GM21528 (cell line): ENCODE data around the gene PON3.

Experiments
- ATAC-seq: cut with Tn5 transposase; IDR thresholded peaks from one replicate; pipeline ENCODE4 v1.9.1; 2021; ENCODE audit warnings: mild to moderate bottlenecking, moderate library complexity; ENCODE audit not compliant: unreplicated experiment, low FRiP score

The PON3 gene

GRCh38 chr7:95365151-95365550 lies 31.0 kb downstream of the PON3 start:
- ATAC-seq = no peak

- ATAC-seq = no peak
Observed at GRCh38 chr7:95357623-95358022, 38.6 kb downstream of the PON3 start.

DNA sequence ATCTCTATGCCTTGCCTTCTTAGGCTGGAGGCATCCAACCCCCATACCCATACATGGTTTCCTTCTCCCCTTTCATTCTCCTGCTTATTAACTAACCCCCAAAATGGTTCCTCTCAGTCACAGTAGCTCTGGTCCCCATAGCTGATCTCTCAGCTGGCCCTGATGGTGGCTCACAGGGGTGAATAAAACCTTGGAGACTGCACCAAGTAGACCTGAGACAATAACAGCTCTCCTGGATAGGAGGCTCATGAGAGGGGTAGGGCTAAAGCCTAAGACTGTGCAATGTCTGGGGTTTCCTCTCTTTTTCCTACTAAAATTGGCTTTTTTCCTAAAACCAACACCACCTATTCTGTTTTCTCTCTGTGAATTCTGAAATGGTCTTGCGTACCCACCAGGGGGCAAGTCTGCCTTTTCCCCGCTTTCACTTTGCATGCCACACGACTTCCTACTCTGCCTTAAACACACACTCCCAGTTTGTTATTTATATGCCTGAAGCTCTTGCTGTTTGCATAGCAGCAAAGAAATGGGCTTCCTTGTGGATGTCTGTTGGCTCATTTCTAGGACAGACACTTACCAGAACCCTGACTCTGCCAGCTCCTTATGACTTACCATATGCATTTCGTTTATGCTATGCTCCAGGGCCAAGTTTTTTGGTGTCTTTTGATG lies 53.4 kb downstream of the PON3 start:
- no peak for ATAC-seq

- ATAC-seq = no peak
Observed at GRCh38 chr7:95342029-95342428, 54.1 kb downstream of the PON3 start.

- ATAC-seq = no peak
Observed at GRCh38 chr7:95340491-95340890, 55.7 kb downstream of the PON3 start.

DNA sequence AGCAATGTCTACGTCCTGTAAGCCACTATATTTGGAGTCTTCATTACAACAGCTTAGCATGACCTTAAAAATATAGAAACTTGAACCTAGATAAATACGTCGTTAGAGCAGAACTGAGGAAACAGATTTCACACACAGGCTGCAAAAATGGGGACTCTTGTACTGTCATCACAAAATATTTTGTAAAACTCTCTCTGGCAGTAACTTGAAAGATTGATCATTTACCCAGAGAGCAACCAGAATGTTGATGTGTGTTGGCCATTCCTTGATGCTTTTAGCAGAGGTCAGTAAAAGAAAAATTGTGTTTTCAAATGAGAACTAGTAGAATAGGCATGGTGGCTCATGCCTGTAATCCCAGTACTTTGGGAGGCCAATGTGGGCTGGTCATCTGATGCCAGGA lies 57.3 kb downstream of the PON3 start:
- ATAC-seq = no peak

DNA sequence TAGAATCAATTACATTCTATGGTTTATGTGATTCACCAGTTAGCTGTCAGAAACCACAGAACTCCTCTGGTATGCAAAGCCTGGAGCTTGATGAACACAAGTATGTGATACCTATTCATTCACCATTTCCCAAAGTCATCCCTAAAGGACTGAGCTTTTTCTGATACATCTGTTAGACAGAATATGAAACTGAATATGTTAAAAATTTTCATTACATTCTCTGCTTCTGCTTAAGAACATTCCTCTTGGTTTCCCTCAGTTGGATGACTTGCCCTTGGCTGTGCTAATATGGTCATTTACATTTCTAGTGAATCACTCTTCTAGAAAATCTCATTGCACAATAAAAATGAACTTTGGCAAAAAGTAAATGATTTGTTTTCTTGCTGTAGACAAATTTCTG lies 61.1 kb downstream of the PON3 start:
- no peak for ATAC-seq

DNA sequence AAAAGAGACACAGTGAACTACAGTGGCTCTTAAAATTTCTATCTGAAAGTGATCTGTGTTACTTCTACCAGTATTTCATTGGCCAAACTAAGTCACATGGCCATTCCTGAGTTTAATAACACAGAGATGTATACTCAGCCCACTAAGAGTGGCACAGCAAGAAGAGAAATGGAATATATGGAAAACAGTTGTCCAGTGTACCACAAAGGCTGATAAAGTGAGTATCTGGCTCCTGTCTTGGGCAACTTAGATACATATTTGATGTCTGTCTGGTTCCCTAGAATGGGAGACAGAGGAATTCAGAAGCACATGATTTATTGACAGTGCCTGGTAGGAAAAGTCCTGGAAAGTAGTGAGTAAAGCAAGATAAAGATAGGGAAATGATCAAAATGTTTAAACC lies 61.7 kb downstream of the PON3 start:
- ATAC-seq = no peak

DNA sequence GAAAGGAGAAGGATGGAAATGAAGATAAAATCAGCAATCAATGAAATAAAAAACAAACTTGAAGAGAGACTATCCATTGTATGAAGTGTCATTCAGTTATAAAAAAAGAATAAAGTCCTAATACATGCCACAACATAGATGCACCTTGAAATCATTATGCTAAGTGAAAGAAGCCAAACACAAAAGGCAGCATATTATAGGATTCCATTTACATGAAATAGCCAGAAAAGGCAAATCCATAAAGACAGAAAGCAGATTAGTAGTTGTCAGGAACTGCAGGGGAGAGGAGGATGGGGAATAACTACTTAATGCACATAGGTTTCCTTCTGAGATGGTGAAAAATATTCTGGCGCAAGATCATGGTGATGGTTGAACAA lies 65.2 kb downstream of the PON3 start:
- ATAC-seq = peak; percentile 26

- peak; percentile 95 for ATAC-seq
Observed at GRCh38 chr7:95330204-95330960, 65.8 kb downstream of the PON3 start.

DNA sequence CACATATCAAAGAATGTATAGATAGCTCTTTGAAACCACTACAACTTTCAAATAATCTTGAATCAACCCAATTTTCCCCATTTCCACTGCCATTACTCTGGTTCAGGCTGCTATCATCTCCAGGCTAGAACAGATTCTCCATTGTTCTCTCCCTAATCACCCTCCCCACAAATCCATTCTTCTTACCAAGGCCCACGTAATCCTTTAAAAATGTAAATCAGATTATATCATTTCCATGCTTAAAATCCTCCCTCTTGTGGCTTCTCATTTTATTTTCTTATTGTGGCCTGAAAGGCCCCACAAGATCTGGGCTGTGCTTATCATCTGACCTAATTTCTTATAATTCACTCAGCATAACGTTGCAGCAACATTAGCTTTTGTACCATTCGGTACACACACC lies 68.8 kb downstream of the PON3 start:
- no peak for ATAC-seq

DNA sequence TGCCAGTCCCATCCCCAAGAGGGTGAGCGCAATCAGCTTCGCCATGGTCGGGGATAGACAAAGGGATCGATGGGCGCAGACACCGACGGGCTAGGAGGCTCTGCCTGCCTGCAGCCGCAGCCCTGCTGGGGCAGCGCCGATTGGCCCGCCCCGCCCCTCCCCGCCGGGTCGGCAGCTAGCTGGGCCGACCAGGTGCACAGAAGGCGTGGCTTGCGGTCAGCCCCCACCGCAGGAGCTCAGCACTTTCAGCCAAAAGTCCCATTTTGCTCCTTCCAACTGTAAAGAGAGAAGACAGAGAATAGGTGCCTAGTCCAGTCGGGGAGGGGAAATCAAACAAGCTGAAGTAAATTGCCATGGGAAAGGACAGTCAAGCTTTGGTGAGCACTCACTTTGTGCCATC lies 71.7 kb downstream of the PON3 start, which contains the start of gene PON1:
Gene PON1, minus strand, starts transcription at position 102 of the 400 bp plus-strand sequence. Its CDS starts 57 bp downstream, at position 45.
- ATAC-seq = no peak

DNA sequence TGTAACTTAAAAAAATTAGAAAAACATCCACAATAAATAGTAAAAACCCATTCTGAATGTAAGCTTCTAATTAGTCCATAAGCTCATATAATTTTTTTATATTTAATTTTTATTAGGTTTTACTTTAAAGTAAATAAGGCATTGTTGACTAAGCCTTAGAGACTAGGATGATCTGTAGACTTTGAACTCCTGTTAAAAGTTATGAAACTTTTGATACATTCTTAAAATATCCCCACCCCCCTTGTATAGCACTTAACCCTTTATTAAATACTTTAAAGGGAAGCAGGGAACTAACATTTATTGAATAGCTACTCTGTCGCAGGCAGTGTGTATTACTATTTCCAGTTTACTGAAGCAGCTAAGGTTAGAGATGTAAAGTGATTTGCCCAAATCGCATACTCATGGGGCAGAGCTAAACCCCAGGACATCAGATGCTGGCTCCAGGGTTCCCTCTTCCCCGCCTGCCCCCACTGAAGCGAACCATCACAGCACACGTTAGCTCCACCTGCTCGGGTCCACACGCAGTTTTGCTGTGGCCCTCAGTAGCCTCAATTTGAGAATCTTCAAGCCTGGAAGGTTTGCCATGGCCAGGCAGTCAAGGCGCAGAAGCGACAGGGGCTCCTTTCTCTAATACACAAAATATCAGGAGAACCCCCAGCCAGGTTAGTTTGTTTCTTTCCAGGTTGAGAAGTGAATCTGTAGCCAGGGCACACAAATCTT lies 72.6 kb downstream of the PON3 start:
- ATAC-seq = no peak

- no peak for ATAC-seq
Observed at GRCh38 chr7:95322854-95323253, 73.3 kb downstream of the PON3 start.

GRCh38 chr7:95322396-95322795 lies 73.8 kb downstream of the PON3 start:
- ATAC-seq = no peak

GRCh38 chr7:95321720-95322119 lies 74.5 kb downstream of the PON3 start:
- no peak for ATAC-seq

DNA sequence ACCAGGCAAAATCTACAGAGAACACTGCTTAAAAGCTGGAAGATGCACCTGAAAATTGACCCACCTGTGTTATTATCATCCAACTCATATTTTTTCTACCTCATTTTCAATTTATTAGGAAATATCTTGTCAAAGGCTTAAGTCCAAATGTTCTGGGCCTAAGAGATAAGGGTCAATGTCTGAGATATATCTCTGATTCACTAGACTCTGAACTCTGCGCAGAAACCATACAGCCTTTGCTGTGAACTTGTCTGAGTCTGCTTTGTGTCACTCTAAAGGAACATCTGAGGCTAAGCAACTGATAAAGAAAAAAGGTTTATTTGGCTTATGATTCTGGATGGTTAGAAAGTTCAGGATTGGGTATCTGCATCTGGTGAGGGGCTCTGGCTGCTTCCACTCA lies 75.5 kb downstream of the PON3 start:
- ATAC-seq = no peak

DNA sequence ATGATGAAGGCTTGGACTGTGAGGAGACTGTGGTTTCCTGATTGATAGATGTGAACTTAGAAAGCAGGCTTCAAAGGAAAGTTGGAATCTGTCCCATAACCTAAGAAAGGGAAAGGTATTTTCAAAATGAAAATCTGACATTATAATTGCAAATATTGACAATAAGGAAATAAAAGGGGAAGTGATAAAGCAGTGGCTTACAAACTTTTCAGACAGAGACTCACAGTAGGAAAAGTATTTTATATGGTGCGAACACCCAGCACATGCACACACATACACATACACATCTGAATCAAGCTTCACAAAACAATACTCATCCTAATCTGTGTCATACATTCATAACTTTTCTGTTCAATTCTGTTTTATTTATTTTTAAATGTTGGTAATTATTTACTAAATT lies 76.6 kb downstream of the PON3 start:
- no peak for ATAC-seq

- ATAC-seq = no peak
Observed at GRCh38 chr7:95318501-95319100, 77.6 kb downstream of the PON3 start.

DNA sequence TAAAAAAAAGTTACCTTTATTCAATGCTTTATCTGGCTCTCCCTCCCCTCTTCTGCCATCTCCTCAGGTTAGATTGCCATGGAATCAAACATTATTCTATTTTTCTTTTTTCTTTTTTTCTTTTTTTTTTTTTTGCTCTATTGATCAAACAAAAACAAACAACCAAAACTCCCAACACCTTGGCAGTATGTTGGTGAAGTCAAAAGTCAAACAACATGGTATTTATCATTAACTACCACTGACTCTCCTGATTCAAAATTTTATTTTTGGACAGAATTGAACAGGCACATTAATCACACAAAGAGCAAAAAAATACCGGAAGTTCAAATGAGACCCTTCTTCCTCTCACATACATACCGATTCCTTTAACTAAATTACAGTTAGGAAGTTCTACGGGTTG lies 78.2 kb downstream of the PON3 start:
- ATAC-seq = no peak

GRCh38 chr7:95317546-95317945 lies 78.6 kb downstream of the PON3 start:
- ATAC-seq = no peak
